PFSK-1 (cell line): ENCODE measurements around the gene LRRC28.

Experiments used
- POLR2AphosphoS5 ChIP-seq: IDR thresholded peaks from 2 replicates; pipeline ENCODE4 v1.6.1; 2012; ENCODE audit warnings: low read depth, mild to moderate bottlenecking, control low read depth, low read length, moderate library complexity
- TAF1 ChIP-seq: IDR thresholded peaks from 2 replicates; pipeline ENCODE4 v1.6.1; 2012; ENCODE audit warnings: low read length, control low read depth, borderline replicate concordance; ENCODE audit not compliant: insufficient read depth
- TF ChIP-seq, protein P1 (sequence below), 2 experiments: IDR thresholded peaks; 2 replicates each; pipeline versions ENCODE4 v1.6.1 to v1.8.0; 2011 to 2012; ENCODE audit warnings: low read depth in 2 of 2, low read length in 2 of 2, control low read depth in 1 of 2, inconsistent platforms in 1 of 2, mild to moderate bottlenecking in 1 of 2, moderate library complexity in 1 of 2; ENCODE audit not compliant: insufficient read depth in 1 of 2

DNA sequence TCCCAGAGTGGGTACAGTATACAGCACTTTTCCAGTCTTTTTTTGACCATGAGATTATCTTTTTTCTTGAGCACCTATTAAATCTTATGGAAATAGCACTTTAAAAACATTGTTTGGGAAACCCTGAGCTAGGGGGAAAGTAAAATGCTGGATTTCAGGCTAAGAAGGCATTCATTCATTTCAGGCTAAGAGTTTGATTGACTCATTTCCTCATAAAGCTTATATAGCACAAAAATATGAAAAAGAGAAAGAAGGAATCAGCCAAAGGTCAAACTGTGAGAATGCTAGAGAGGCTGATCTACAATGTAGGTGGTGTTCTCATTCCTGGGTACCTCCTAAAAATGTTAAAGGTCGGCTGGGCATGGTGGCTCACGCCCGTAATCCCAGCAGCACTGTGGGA, 12.4 kb upstream of the LRRC28 start:
- TF ChIP-seq POLR2AphosphoS5 (no peak), TAF1 (no peak)
- TF ChIP-seq, protein P1, sequence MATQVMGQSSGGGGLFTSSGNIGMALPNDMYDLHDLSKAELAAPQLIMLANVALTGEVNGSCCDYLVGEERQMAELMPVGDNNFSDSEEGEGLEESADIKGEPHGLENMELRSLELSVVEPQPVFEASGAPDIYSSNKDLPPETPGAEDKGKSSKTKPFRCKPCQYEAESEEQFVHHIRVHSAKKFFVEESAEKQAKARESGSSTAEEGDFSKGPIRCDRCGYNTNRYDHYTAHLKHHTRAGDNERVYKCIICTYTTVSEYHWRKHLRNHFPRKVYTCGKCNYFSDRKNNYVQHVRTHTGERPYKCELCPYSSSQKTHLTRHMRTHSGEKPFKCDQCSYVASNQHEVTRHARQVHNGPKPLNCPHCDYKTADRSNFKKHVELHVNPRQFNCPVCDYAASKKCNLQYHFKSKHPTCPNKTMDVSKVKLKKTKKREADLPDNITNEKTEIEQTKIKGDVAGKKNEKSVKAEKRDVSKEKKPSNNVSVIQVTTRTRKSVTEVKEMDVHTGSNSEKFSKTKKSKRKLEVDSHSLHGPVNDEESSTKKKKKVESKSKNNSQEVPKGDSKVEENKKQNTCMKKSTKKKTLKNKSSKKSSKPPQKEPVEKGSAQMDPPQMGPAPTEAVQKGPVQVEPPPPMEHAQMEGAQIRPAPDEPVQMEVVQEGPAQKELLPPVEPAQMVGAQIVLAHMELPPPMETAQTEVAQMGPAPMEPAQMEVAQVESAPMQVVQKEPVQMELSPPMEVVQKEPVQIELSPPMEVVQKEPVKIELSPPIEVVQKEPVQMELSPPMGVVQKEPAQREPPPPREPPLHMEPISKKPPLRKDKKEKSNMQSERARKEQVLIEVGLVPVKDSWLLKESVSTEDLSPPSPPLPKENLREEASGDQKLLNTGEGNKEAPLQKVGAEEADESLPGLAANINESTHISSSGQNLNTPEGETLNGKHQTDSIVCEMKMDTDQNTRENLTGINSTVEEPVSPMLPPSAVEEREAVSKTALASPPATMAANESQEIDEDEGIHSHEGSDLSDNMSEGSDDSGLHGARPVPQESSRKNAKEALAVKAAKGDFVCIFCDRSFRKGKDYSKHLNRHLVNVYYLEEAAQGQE (IDR thresholded peaks at IDR 0.05; ENCODE audit: insufficient read depth in 1 of 2, low read depth in 2 of 2, low read length in 2 of 2): no peak
